GM12875 (cell line): ENCODE results near the gene C13orf46.

Source experiments
- H3K4me3 ChIP-seq: one replicate; pipeline ENCODE4 v1.5.1; 2011; ENCODE audit warnings: low read depth, low read length, control low read depth
- TF ChIP-seq, protein P1 (sequence below): IDR thresholded peaks from 2 replicates; pipeline ENCODE4 v1.5.1; 2011; ENCODE audit warnings: low read depth, mild to moderate bottlenecking, control low read depth, inconsistent platforms, low read length, moderate library complexity, borderline replicate concordance; ENCODE audit not compliant: insufficient read depth

Gene C13orf46

DNA sequence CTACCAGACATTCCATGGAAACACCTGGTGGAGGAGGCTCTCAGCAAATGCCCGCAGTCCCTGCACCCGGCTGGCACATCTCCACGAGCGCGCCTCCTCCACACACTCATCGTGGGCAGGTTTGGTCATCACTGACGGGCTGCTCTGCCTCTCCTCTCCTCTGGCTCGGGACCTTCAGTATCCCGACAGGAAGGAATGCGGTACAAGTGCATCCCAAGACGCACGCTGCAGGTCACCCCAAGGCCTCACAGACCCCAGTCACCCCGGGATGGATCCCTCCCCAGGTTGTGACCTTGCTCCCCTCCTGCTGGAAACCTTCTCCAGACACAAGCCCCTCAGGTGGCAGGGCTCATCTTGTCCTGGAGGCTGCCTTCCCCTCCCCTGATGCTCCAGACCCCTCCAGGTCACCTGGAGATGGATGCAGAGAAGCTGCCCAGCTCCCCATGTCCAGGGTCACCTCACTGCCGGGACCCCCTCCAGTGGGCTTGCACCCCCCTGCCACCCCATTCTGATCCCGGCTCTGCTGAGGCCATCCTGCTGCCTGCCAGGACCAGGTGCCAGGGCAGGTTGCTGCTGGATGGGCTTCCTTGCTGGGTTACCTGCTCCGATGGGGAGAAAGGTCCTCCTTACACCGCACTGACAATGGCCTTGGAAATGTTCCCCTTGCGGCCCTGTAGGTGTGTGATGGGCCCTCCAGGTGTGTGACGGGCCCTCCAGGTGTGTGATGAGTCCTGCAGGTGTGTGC is 29.9 kb downstream of the C13orf46 start:
- H3K4me3 ChIP-seq = no peak overlapping the region
- TF ChIP-seq, protein P1, sequence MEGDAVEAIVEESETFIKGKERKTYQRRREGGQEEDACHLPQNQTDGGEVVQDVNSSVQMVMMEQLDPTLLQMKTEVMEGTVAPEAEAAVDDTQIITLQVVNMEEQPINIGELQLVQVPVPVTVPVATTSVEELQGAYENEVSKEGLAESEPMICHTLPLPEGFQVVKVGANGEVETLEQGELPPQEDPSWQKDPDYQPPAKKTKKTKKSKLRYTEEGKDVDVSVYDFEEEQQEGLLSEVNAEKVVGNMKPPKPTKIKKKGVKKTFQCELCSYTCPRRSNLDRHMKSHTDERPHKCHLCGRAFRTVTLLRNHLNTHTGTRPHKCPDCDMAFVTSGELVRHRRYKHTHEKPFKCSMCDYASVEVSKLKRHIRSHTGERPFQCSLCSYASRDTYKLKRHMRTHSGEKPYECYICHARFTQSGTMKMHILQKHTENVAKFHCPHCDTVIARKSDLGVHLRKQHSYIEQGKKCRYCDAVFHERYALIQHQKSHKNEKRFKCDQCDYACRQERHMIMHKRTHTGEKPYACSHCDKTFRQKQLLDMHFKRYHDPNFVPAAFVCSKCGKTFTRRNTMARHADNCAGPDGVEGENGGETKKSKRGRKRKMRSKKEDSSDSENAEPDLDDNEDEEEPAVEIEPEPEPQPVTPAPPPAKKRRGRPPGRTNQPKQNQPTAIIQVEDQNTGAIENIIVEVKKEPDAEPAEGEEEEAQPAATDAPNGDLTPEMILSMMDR = no peak

DNA sequence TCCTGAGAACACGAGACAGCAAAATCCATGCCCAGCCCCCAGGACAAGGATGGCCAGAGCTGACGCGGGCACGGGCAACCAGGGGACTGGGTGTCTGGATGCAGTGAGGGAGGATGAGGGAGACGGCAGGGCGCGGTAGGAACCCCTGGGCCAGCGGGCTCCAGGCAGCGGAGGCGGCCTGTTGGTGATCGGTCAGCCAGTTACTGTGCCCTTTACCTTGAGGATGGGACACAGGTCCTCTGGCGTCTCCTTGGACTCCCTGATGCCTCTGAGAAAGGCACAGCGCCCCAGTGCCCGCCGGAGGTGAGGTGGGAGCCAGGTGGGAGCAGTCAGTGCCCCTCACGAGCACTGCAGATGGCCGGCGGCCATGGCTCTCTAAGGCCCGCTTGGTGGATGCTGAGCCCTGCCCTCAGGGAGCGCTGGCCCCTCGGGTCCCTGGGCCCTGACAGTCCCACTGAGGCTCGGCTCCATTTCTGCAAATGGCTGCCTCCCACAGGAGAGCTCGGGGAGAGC is 31.2 kb downstream of the C13orf46 start:
- no peak overlapping the region for H3K4me3 ChIP-seq
- TF ChIP-seq, protein P1 = no peak

DNA sequence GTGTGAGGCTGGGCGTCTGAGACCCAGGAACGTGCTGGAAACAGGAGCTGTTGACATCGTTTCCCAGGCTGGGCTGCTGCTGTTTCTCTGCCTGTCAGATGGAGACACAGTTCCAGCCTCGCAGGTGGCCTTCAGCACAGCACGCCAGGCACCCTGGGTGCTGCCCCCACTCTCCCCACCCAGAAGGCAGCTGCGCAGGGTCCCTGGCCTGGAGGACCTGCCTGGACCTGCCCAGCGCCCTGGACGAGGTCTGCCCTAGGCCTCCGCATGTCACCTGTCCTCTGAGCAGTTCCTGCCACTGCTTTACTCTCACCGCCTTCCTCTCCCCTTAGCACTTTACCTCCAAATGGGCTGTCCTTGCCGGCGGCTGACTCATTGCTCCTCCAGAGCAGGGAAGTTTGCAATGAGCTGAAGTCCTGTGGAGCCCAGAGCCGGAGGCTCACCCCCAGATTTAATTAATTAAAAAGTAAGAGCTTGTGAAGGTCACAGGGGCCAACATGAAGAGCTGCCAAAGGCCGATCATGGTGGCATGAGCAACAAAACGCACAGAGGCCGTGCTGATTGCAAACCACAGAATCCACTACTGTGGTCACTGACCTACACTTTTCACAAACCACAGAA is 32.2 kb downstream of the C13orf46 start:
- no peak overlapping the region for H3K4me3 ChIP-seq
- TF ChIP-seq, protein P1 = no peak

DNA sequence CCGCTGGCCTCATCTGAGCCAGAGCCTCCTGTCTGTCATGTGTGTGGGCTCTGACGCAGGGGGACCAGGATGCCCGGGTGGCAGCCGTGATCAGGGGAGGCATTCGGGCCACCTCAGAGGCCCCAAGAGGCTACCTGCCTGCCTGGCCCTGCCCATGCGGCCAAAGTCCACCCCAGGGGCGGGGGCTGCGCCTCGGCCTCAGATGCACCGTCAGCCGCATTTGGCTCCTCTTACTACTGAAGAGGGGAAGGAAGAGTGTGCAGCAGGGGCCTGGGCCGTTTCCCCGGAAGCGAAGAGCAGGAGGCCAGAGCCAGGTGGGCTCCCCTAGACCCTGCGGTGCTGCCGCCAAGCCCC is 34.0 kb downstream of the C13orf46 start:
- TF ChIP-seq, protein P1 = no peak
- H3K4me3 ChIP-seq = no peak overlapping the region

- H3K4me3 ChIP-seq = no peak overlapping the region
- TF ChIP-seq, protein P1 = no peak
Observed at GRCh38 chr13:113939129-113939943, 34.5 kb downstream of the C13orf46 start.

DNA sequence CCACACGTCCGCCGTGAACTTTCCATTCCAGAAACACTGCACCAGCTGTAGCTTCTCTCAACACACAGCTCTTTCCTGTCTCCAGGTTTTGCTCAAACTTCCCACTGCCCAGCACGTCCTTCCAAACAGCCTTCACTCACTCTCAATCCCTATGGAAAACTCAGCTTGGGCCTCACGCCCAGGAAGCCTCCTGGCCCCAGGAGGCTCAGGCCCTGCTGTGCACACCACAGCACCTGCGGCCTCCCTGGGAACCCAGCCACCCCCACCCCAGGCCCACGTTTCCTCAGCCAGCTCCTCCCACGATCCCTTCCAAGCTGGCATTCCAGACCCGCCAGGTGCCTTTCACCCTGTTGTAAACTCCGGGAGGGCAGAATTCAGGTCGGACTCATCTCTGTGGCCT is 35.2 kb downstream of the C13orf46 start:
- TF ChIP-seq, protein P1 = no peak
- H3K4me3 ChIP-seq = no peak overlapping the region
